WTC11 (cell line): Measurements from ENCODE around the gene MAML3. TPM values are rescaled to one million over a fixed set of nuclear protein-coding genes. Genes with fewer than 3 reads are reported as not detected.

Experiments used
- ATAC-seq: fragments of 200-7000 bp; cut with Tn5 transposase; 2 replicates; pipeline ENCODE4 v1.10.0; 2021; ENCODE audit warnings: mild to moderate bottlenecking, moderate library complexity
- CTCF ChIA-PET: fragments of 300-600 bp; sonication (Branson Sonifier 250); formaldehyde crosslinking; loops from one replicate; lab custom pipeline; 2021; ENCODE audit warnings: antibody characterized with exemption; lab: Charles Lee
- POLR2A ChIA-PET: fragments of 350-600 bp; sonication (Branson Sonifier 250); formaldehyde crosslinking; loops from one replicate; lab custom pipeline; 2021; ENCODE audit warnings: antibody characterized with exemption; lab: Charles Lee
- DNase-seq: peaks from one replicate; pipeline ENCODE4 v3.0.0; 2021; ENCODE audit warnings: low spot score
- H3K27ac Mint-ChIP-seq: 2 replicates; pipeline ENCODE4 v1.8.0; 2021; ENCODE audit warnings: mixed read lengths
- H3K27me3 Mint-ChIP-seq: 2 replicates; pipeline ENCODE4 v1.8.0; 2021; ENCODE audit warnings: low read depth, mild to moderate bottlenecking, moderate library complexity, mixed read lengths
- H3K36me3 Mint-ChIP-seq: 2 replicates; pipeline ENCODE4 v1.8.0; 2021; ENCODE audit warnings: mixed read lengths
- H3K4me1 Mint-ChIP-seq: 2 replicates; pipeline ENCODE4 v1.8.0; 2022; ENCODE audit warnings: mixed read lengths
- H3K4me3 Mint-ChIP-seq: 2 replicates; pipeline ENCODE4 v1.8.0; 2021; ENCODE audit warnings: mild to moderate bottlenecking, moderate library complexity, mixed read lengths
- H3K9me3 Mint-ChIP-seq: 2 replicates; pipeline ENCODE4 v1.8.0; 2021; ENCODE audit warnings: mixed read lengths
- ATF1 ChIP-seq: sonication (generic); formaldehyde crosslinking; IDR thresholded peaks from 2 replicates; pipeline ENCODE4 v1.8.1; 2023; ENCODE audit warnings: mild to moderate bottlenecking, moderate library complexity, missing genetic modification reagents
- CBFB ChIP-seq: sonication (generic); formaldehyde crosslinking; IDR thresholded peaks from 2 replicates; pipeline ENCODE4 v1.8.1; 2022; ENCODE audit warnings: mild to moderate bottlenecking, low read depth, missing genetic modification reagents
- CREB1 ChIP-seq: sonication (generic); formaldehyde crosslinking; IDR thresholded peaks from 2 replicates; pipeline ENCODE4 v1.8.0; 2023; ENCODE audit warnings: mild to moderate bottlenecking, missing genetic modification reagents
- EMX1 ChIP-seq: fragments of 250-450 bp; sonication (Bioruptor Pico); IDR thresholded peaks from 2 replicates; pipeline ENCODE4 v1.8.0; 2021; ENCODE audit warnings: mild to moderate bottlenecking
- ESRRA ChIP-seq: sonication (generic); formaldehyde crosslinking; IDR thresholded peaks from 2 replicates; pipeline ENCODE4 v1.8.1; 2022; ENCODE audit warnings: mild to moderate bottlenecking, missing genetic modification reagents, borderline replicate concordance
- FOXJ3 ChIP-seq: sonication (generic); formaldehyde crosslinking; IDR thresholded peaks from 2 replicates; pipeline ENCODE4 v1.9.0; 2021; ENCODE audit warnings: missing genetic modification reagents, mild to moderate bottlenecking, borderline replicate concordance
- IRF2 ChIP-seq: sonication (generic); formaldehyde crosslinking; IDR thresholded peaks from 2 replicates; pipeline ENCODE4 v1.8.0; 2022; ENCODE audit warnings: low read depth, missing genetic modification reagents, borderline replicate concordance
- MYBL2 ChIP-seq: sonication (generic); formaldehyde crosslinking; IDR thresholded peaks from 2 replicates; pipeline ENCODE4 v1.8.1; 2023; ENCODE audit warnings: mild to moderate bottlenecking, moderate library complexity, missing genetic modification reagents
- NR1H2 ChIP-seq: sonication (generic); formaldehyde crosslinking; IDR thresholded peaks from 2 replicates; pipeline ENCODE4 v1.9.0; 2021; ENCODE audit warnings: mild to moderate bottlenecking, moderate library complexity, missing genetic modification reagents
- OVOL2 ChIP-seq: fragments of 250-450 bp; sonication (Bioruptor Pico); IDR thresholded peaks from 2 replicates; pipeline ENCODE4 v1.9.0; 2021; ENCODE audit warnings: mild to moderate bottlenecking, borderline replicate concordance
- SMAD4 ChIP-seq: sonication (generic); formaldehyde crosslinking; IDR thresholded peaks from 2 replicates; pipeline ENCODE4 v1.8.0; 2022; ENCODE audit warnings: mild to moderate bottlenecking, missing genetic modification reagents
- TCF7 ChIP-seq: sonication (generic); formaldehyde crosslinking; IDR thresholded peaks from 2 replicates; pipeline ENCODE4 v1.8.0; 2022; ENCODE audit warnings: mild to moderate bottlenecking, low read depth, missing genetic modification reagents, moderate library complexity
- ZBTB21 ChIP-seq: sonication (generic); formaldehyde crosslinking; IDR thresholded peaks from 2 replicates; pipeline ENCODE4 v1.8.1; 2023; ENCODE audit warnings: mild to moderate bottlenecking, missing genetic modification reagents, borderline replicate concordance
- ZNF232 ChIP-seq: sonication (generic); formaldehyde crosslinking; IDR thresholded peaks from 2 replicates; pipeline ENCODE4 v1.8.0; 2022; ENCODE audit warnings: mild to moderate bottlenecking, missing genetic modification reagents
- ZNF263 ChIP-seq: sonication (generic); formaldehyde crosslinking; IDR thresholded peaks from 2 replicates; pipeline ENCODE4 v1.8.1; 2022; ENCODE audit warnings: low read depth, mild to moderate bottlenecking, moderate library complexity, missing genetic modification reagents
- ZNF416 ChIP-seq: fragments of 250-450 bp; sonication (Bioruptor Pico); IDR thresholded peaks from 2 replicates; pipeline ENCODE4 v1.9.0; 2021; ENCODE audit warnings: mild to moderate bottlenecking, inconsistent platforms
- total RNA-seq: library from RNA; stranded (reverse); gene quantifications from 3 replicates; pipeline ENCODE4 v1.2.3, GENCODE V29; 2021
- TF ChIP-seq, protein P1 (sequence below): sonication (generic); formaldehyde crosslinking; IDR thresholded peaks from 2 replicates; pipeline ENCODE4 v1.8.1; 2023; ENCODE audit warnings: mild to moderate bottlenecking, moderate library complexity, missing genetic modification reagents
- TF ChIP-seq, protein P2 (sequence below): sonication (generic); formaldehyde crosslinking; IDR thresholded peaks from 2 replicates; pipeline ENCODE4 v1.8.1; 2022; ENCODE audit warnings: missing genetic modification reagents, borderline replicate concordance
- TF ChIP-seq, protein P3 (sequence below): fragments of 250-450 bp; sonication (Bioruptor Pico); IDR thresholded peaks from 2 replicates; pipeline ENCODE4 v1.9.0; 2021; ENCODE audit warnings: mild to moderate bottlenecking
- TF ChIP-seq, protein P4 (sequence below): fragments of 200-600 bp; IDR thresholded peaks from 2 replicates; pipeline ENCODE4 v1.8.0; 2022; ENCODE audit warnings: antibody characterized with exemption
- TF ChIP-seq, protein P5 (sequence below): fragments of 250-450 bp; sonication (Bioruptor Pico); conservative IDR thresholded peaks from 2 replicates; pipeline ENCODE4 v1.9.0; 2021; ENCODE audit warnings: mild to moderate bottlenecking
- TF ChIP-seq, protein P6 (sequence below): sonication (generic); formaldehyde crosslinking; IDR thresholded peaks from 2 replicates; pipeline ENCODE4 v1.8.0; 2023; ENCODE audit warnings: mild to moderate bottlenecking, missing genetic modification reagents

The MAML3 gene
- total RNA-seq, 1 experiment from 2014 or later = 7.4 TPM

DNA sequence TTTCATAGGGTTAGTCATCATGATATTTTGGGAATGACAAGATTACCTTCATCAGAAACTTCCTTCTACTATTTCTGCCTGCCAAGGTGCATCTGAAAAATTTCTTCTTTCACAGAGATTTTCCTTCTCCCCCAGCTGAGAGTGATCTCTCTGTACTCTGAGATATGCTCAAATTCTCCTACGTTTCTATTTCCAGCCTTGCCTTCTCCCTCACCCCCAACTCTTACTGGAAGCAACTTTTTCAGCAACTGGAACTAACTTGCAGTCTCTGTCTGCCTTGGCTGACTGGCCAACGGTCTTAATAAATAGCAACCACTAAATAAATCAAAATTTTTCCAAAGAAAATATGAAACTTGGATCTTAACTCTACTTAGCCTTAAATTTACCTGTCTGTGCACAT is 122.3 kb downstream of the MAML3 start (continued):
- TF ChIP-seq, protein P1, sequence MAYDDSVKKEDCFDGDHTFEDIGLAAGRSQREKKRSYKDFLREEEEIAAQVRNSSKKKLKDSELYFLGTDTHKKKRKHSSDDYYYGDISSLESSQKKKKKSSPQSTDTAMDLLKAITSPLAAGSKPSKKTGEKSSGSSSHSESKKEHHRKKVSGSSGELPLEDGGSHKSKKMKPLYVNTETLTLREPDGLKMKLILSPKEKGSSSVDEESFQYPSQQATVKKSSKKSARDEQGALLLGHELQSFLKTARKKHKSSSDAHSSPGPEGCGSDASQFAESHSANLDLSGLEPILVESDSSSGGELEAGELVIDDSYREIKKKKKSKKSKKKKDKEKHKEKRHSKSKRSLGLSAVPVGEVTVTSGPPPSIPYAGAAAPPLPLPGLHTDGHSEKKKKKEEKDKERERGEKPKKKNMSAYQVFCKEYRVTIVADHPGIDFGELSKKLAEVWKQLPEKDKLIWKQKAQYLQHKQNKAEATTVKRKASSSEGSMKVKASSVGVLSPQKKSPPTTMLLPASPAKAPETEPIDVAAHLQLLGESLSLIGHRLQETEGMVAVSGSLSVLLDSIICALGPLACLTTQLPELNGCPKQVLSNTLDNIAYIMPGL = no peak
- TF ChIP-seq, protein P2, sequence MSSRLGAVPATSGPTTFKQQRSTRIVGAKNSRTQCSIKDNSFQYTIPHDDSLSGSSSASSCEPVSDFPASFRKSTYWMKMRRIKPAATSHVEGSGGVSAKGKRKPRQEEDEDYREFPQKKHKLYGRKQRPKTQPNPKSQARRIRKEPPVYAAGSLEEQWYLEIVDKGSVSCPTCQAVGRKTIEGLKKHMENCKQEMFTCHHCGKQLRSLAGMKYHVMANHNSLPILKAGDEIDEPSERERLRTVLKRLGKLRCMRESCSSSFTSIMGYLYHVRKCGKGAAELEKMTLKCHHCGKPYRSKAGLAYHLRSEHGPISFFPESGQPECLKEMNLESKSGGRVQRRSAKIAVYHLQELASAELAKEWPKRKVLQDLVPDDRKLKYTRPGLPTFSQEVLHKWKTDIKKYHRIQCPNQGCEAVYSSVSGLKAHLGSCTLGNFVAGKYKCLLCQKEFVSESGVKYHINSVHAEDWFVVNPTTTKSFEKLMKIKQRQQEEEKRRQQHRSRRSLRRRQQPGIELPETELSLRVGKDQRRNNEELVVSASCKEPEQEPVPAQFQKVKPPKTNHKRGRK = no peak
- TF ChIP-seq OVOL2 (CRISPR knock-in tag) (no peak), MYBL2 (CRISPR knock-in tag) (no peak), SMAD4 (CRISPR knock-in tag) (no peak)

DNA sequence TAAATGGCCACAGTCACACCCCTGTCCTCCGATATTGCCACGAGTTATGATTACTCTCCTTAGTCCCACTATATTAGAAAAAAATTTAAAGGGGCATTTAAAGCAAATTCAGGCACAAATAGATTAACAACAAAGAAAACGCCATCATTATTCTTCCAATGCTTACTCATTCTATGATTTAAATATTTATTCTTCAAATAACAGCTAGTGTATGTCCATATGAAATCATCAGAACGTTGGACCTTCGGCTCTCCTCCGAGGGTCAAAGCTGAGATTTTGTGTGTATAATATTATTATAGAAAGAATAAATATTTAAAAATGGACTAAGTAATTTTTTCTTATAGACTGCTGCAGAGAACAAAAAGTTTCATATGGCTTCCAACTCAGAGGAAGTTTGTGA is 122.9 kb downstream of the MAML3 start:
- H3K36me3 Mint-ChIP-seq = no peaks in the 10 kb centered on the region
- no peak for DNase-seq
- TF ChIP-seq, protein P3, sequence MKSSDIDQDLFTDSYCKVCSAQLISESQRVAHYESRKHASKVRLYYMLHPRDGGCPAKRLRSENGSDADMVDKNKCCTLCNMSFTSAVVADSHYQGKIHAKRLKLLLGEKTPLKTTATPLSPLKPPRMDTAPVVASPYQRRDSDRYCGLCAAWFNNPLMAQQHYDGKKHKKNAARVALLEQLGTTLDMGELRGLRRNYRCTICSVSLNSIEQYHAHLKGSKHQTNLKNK (CRISPR knock-in tag) = no peak
- TF ChIP-seq, protein P4, sequence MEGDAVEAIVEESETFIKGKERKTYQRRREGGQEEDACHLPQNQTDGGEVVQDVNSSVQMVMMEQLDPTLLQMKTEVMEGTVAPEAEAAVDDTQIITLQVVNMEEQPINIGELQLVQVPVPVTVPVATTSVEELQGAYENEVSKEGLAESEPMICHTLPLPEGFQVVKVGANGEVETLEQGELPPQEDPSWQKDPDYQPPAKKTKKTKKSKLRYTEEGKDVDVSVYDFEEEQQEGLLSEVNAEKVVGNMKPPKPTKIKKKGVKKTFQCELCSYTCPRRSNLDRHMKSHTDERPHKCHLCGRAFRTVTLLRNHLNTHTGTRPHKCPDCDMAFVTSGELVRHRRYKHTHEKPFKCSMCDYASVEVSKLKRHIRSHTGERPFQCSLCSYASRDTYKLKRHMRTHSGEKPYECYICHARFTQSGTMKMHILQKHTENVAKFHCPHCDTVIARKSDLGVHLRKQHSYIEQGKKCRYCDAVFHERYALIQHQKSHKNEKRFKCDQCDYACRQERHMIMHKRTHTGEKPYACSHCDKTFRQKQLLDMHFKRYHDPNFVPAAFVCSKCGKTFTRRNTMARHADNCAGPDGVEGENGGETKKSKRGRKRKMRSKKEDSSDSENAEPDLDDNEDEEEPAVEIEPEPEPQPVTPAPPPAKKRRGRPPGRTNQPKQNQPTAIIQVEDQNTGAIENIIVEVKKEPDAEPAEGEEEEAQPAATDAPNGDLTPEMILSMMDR = no peak
- TF ChIP-seq, protein P5, sequence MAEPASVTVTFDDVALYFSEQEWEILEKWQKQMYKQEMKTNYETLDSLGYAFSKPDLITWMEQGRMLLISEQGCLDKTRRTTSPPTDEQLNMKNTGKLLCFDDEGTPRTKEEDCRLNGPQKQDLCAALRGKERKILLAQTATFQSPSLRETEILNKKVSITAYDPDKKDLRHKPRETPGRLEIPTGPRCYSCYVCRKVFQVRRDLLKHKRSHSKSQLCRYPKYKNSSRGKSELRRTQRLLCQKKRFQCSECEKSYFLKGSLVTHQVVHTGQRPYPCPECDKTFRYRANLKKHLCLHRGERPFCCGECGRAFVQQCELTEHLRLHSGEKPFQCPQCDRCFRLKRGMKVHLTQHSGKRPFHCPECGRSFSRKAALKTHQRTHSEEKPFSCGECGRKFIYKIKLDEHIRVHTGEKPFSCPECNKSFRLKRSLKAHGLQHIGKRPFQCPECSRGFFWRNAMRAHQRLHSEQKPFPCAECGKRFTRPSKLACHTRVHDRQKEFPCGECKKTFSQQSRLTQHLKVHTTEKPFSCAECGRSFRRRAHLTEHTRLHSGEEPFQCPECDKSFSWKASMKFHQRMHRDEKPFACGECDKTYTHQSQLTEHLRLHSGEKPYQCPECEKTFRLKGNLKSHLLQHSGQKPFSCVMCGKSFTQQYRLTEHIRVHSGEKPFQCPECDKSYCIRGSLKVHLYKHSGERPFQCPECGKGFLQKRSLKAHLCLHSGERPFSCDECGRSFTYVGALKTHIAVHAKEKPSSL (CRISPR knock-in tag) = no peak
- TF ChIP-seq ZNF232 = no peak
- no peak for TF ChIP-seq ZNF416 (CRISPR knock-in tag)
- TF ChIP-seq, all 79 proteins: peak for 0
- no peaks in the 10 kb centered on the region for H3K27me3 Mint-ChIP-seq
- ChIA-PET CTCF (no interaction called here), POLR2A (no interaction called here)
- no peak overlapping the region for H3K4me3 Mint-ChIP-seq
- H3K27ac Mint-ChIP-seq = no peak overlapping the region
- no peaks in the 10 kb centered on the region for H3K9me3 Mint-ChIP-seq
- no peak for ATAC-seq
- H3K4me1 Mint-ChIP-seq = peaks cover 9% of the 10 kb centered on the region; the same call in 1 of the 2 replicates

DNA sequence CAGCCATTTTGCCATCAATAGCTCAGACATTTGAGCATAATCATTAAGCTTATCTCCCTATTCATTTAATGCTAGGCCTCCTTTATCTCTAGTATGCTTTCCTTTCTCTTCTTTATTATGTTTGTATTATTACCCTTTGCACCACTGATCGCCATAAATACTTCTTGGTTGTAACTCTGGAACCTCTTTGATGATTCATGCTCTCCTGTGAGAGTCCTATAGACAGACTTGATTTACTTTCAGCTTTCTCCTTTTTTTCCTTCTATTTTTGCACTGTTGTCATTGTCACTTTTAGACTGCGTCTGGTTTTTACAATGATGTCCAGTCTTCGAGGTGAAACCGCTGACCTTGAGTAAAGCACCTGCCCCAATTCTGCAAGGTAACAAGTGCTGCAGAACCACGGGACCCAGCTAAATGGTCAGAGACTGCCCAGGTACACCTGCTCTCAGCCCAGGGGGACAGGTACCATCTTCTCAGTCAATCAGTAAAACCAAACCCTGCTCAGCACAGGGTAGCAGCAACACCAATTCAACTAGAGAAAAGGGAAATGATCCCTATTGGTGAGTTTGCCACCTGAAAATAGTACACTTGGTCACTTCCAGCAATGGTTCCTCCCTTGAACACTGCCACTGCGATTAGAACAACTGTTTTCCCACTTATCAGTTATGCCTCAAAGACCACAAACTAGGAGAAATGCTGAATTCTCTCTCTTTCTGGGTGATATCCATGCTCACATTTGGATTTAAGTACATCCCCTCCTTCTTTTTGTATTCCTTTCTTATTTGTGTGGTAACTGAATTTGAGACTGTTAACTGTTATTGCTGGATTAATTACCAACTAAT is 125.1 kb downstream of the MAML3 start:
- Mint-ChIP-seq H3K27me3 (no peaks in the 10 kb centered on the region), H3K27ac (no peak overlapping the region), H3K4me3 (no peak overlapping the region), H3K36me3 (no peaks in the 10 kb centered on the region), H3K4me1 (peaks cover 13% of the 10 kb centered on the region; the same call in 1 of the 2 replicates), H3K9me3 (no peaks in the 10 kb centered on the region)
- DNase-seq = no peak
- TF ChIP-seq NR1H2 (CRISPR knock-in tag) = no peak
- no peak for TF ChIP-seq TCF7 (CRISPR knock-in tag)
- no peak for TF ChIP-seq ESRRA (CRISPR knock-in tag)
- TF ChIP-seq ATF1 (CRISPR knock-in tag) = no peak
- TF ChIP-seq CBFB (CRISPR knock-in tag) = no peak
- no peak for TF ChIP-seq ZNF263 (CRISPR knock-in tag)
- no peak for TF ChIP-seq FOXJ3 (CRISPR knock-in tag)
- no peak for TF ChIP-seq IRF2 (CRISPR knock-in tag)
- TF ChIP-seq, protein P6, sequence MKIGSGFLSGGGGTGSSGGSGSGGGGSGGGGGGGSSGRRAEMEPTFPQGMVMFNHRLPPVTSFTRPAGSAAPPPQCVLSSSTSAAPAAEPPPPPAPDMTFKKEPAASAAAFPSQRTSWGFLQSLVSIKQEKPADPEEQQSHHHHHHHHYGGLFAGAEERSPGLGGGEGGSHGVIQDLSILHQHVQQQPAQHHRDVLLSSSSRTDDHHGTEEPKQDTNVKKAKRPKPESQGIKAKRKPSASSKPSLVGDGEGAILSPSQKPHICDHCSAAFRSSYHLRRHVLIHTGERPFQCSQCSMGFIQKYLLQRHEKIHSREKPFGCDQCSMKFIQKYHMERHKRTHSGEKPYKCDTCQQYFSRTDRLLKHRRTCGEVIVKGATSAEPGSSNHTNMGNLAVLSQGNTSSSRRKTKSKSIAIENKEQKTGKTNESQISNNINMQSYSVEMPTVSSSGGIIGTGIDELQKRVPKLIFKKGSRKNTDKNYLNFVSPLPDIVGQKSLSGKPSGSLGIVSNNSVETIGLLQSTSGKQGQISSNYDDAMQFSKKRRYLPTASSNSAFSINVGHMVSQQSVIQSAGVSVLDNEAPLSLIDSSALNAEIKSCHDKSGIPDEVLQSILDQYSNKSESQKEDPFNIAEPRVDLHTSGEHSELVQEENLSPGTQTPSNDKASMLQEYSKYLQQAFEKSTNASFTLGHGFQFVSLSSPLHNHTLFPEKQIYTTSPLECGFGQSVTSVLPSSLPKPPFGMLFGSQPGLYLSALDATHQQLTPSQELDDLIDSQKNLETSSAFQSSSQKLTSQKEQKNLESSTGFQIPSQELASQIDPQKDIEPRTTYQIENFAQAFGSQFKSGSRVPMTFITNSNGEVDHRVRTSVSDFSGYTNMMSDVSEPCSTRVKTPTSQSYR (CRISPR knock-in tag) = no peak
- TF ChIP-seq ZBTB21 = no peak
- no peak for TF ChIP-seq CREB1 (CRISPR knock-in tag)
- TF ChIP-seq EMX1 (CRISPR knock-in tag) = no peak
- no peak for ATAC-seq
- POLR2A ChIA-PET = no interaction called here
- CTCF ChIA-PET = interaction anchor here (0.9 kb wide), 1 partner anchor 297 kb away, joined by 3 read pairs; no protein-coding TSS in a partner anchor
